Stimulated activated CD8-positive, alpha-beta memory T cell treated with anti-CD3 and anti-CD28 coated beads, Interleukin-15, amount 100 ng/mL, for 48 hours (primary cell): ENCODE results near the gene RGPD4.
"Not testable (repeated sequence)": the region's sequence is repeated elsewhere in the genome, so short reads cannot be mapped to it uniquely, and the experiment has no call there.

ENCODE experiments used
- DNase-seq, 2 donors: peaks; one replicate each; pipeline ENCODE4 v3.0.0-alpha.2; 2020; ENCODE audit warnings: low read depth in 2 of 2

The RGPD4 gene

GRCh38 chr2:107826749-107827148 is at the start of gene RGPD4:
TSS of gene RGPD4 (plus strand) at chr2:107826892. CDS start at chr2:107827014, 122 bp downstream.
- DNase-seq: not testable (repeated sequence)

GRCh38 chr2:107777974-107778373 is 48.7 kb upstream of the RGPD4 start:
- no peak for DNase-seq

GRCh38 chr2:107785756-107786155 is 40.9 kb upstream of the RGPD4 start:
- DNase-seq: no peak

- no peak for DNase-seq
Measured at GRCh38 chr2:107790837-107791236, 35.9 kb upstream of the RGPD4 start.

GRCh38 chr2:107801498-107801897 is 25.2 kb upstream of the RGPD4 start:
- DNase-seq: no peak

GRCh38 chr2:107804608-107805498 is 21.8 kb upstream of the RGPD4 start:
- no peak for DNase-seq

GRCh38 chr2:107806901-107807300 is 19.8 kb upstream of the RGPD4 start:
- no peak for DNase-seq

GRCh38 chr2:107807988-107808387 is 18.7 kb upstream of the RGPD4 start:
- no peak for DNase-seq

- DNase-seq: no peak
Measured at GRCh38 chr2:107808959-107809358, 17.7 kb upstream of the RGPD4 start.

GRCh38 chr2:107809835-107810234 is 16.9 kb upstream of the RGPD4 start:
- no peak for DNase-seq

GRCh38 chr2:107810734-107811133 is 16.0 kb upstream of the RGPD4 start:
- DNase-seq: no peak

- DNase-seq: no peak
Measured at GRCh38 chr2:107811411-107811810, 15.3 kb upstream of the RGPD4 start.

- DNase-seq: no peak
Measured at GRCh38 chr2:107812006-107812405, 14.7 kb upstream of the RGPD4 start.

GRCh38 chr2:107817378-107817777 is 9.3 kb upstream of the RGPD4 start:
- no peak for DNase-seq

- no peak for DNase-seq
Measured at GRCh38 chr2:107822302-107822701, 4.4 kb upstream of the RGPD4 start.

GRCh38 chr2:107824451-107825205 is 2.1 kb upstream of the RGPD4 start:
- DNase-seq: no peak

GRCh38 chr2:107825206-107825563 is 1.5 kb upstream of the RGPD4 start:
- DNase-seq: no peak

GRCh38 chr2:107829514-107829913 is 2.8 kb downstream of the RGPD4 start:
- DNase-seq: not testable (repeated sequence)

GRCh38 chr2:107833152-107833551 is 6.5 kb downstream of the RGPD4 start:
- DNase-seq: not testable (repeated sequence)

- not testable (repeated sequence) for DNase-seq
Measured at GRCh38 chr2:107833618-107834017, 6.9 kb downstream of the RGPD4 start.

- not testable (repeated sequence) for DNase-seq
Measured at GRCh38 chr2:107916121-107916520, 89.4 kb downstream of the RGPD4 start.

GRCh38 chr2:107916696-107917370 is 90.1 kb downstream of the RGPD4 start:
- DNase-seq: not testable (repeated sequence)
